Activated naive CD4-positive, alpha-beta T cell treated with anti-CD3 and anti-CD28 coated beads, Interleukin-2, amount 50 U/mL, for 24 hours (primary cell): ENCODE measurements around the gene EMILIN1.

Experiments
- H3K27ac Mint-ChIP-seq: one replicate; pipeline ENCODE4 v1.8.0; 2021; ENCODE audit warnings: mild to moderate bottlenecking, mixed read lengths
- H3K27me3 Mint-ChIP-seq: one replicate; pipeline ENCODE4 v1.8.0; 2021; ENCODE audit warnings: mixed read lengths
- H3K36me3 Mint-ChIP-seq: one replicate; pipeline ENCODE4 v1.8.0; 2021; ENCODE audit warnings: mixed read lengths
- H3K4me1 Mint-ChIP-seq: one replicate; pipeline ENCODE4 v1.8.0; 2021; ENCODE audit warnings: mixed read lengths
- H3K4me3 Mint-ChIP-seq: one replicate; pipeline ENCODE4 v1.8.0; 2021; ENCODE audit warnings: mild to moderate bottlenecking, mixed read lengths
- H3K9me3 Mint-ChIP-seq: one replicate; pipeline ENCODE4 v1.8.0; 2021; ENCODE audit warnings: mixed read lengths

The EMILIN1 gene

GRCh38 chr2:27083410-27084296 is 5.2 kb downstream of the EMILIN1 start:
- Mint-ChIP-seq H3K4me3 (no peak overlapping the region), H3K4me1 (peaks cover 28% of the 10 kb centered on the region), H3K27me3 (no peaks in the 10 kb centered on the region), H3K9me3 (no peaks in the 10 kb centered on the region), H3K27ac (no peak overlapping the region), H3K36me3 (no peaks in the 10 kb centered on the region)

- Mint-ChIP-seq H3K36me3 (no peaks in the 10 kb centered on the region), H3K4me1 (peaks cover 28% of the 10 kb centered on the region), H3K9me3 (no peaks in the 10 kb centered on the region), H3K27ac (no peak overlapping the region), H3K4me3 (no peak overlapping the region), H3K27me3 (no peaks in the 10 kb centered on the region)
Measured at GRCh38 chr2:27084297-27085061, 6.1 kb downstream of the EMILIN1 start.

- Mint-ChIP-seq H3K9me3 (no peaks in the 10 kb centered on the region), H3K27me3 (no peaks in the 10 kb centered on the region), H3K36me3 (no peaks in the 10 kb centered on the region), H3K4me3 (peak overlapping the region; percentile 88), H3K4me1 (peaks cover 25% of the 10 kb centered on the region), H3K27ac (no peak overlapping the region)
Measured at GRCh38 chr2:27085062-27085672, 6.8 kb downstream of the EMILIN1 start.

- peak overlapping the region; percentile 88 for H3K4me3 Mint-ChIP-seq
- no peaks in the 10 kb centered on the region for H3K27me3 Mint-ChIP-seq
- H3K27ac Mint-ChIP-seq, result no peak overlapping the region
- H3K36me3 Mint-ChIP-seq, result no peaks in the 10 kb centered on the region
- H3K4me1 Mint-ChIP-seq, result peaks cover 21% of the 10 kb centered on the region
- no peaks in the 10 kb centered on the region for H3K9me3 Mint-ChIP-seq
Measured at GRCh38 chr2:27085673-27086089, 7.3 kb downstream of the EMILIN1 start.

GRCh38 chr2:27086090-27086723 is 7.8 kb downstream of the EMILIN1 start:
- no peaks in the 10 kb centered on the region for H3K36me3 Mint-ChIP-seq
- peaks cover 16% of the 10 kb centered on the region for H3K4me1 Mint-ChIP-seq
- H3K27ac Mint-ChIP-seq, result peak overlapping the region; percentile 35
- no peaks in the 10 kb centered on the region for H3K9me3 Mint-ChIP-seq
- no peaks in the 10 kb centered on the region for H3K27me3 Mint-ChIP-seq
- peak overlapping the region; percentile 88 for H3K4me3 Mint-ChIP-seq

GRCh38 chr2:27086724-27087593 is 8.5 kb downstream of the EMILIN1 start, which contains the start of gene KHK:
Gene KHK, plus strand, starts transcription at chr2:27086772. Its CDS starts 488 bp downstream, at chr2:27087260.
- H3K9me3 Mint-ChIP-seq, result no peaks in the 10 kb centered on the region
- H3K27me3 Mint-ChIP-seq, result no peaks in the 10 kb centered on the region

GRCh38 chr2:27087823-27088410 is 9.5 kb downstream of the EMILIN1 start:
- Mint-ChIP-seq H3K36me3 (no peaks in the 10 kb centered on the region), H3K27ac (no peak overlapping the region), H3K27me3 (no peaks in the 10 kb centered on the region), H3K4me1 (peaks cover 10% of the 10 kb centered on the region), H3K9me3 (no peaks in the 10 kb centered on the region), H3K4me3 (no peak overlapping the region)

More at GRCh38 chr2:27086724-27087593, 8.5 kb downstream of the EMILIN1 start, which contains the start of gene KHK:
- peak within 1 kb of the TSS; percentile 35 for H3K27ac Mint-ChIP-seq
- H3K36me3 Mint-ChIP-seq, result no peaks in the 10 kb centered on the region
- peaks cover 10% of the 10 kb centered on the region for H3K4me1 Mint-ChIP-seq
- peak within 1 kb of the TSS; percentile 88 for H3K4me3 Mint-ChIP-seq

GRCh38 chr2:27088634-27089033 is 10.2 kb downstream of the EMILIN1 start:
- H3K4me3 Mint-ChIP-seq, result no peak overlapping the region

GRCh38 chr2:27089111-27089954 is 10.9 kb downstream of the EMILIN1 start:
- H3K9me3 Mint-ChIP-seq, result no peaks in the 10 kb centered on the region
- no peaks in the 10 kb centered on the region for H3K36me3 Mint-ChIP-seq
- no peak overlapping the region for H3K27ac Mint-ChIP-seq
- no peak overlapping the region for H3K4me3 Mint-ChIP-seq
- peaks cover 10% of the 10 kb centered on the region for H3K4me1 Mint-ChIP-seq
- H3K27me3 Mint-ChIP-seq, result no peaks in the 10 kb centered on the region

More at GRCh38 chr2:27088634-27089033, 10.2 kb downstream of the EMILIN1 start:
- H3K36me3 Mint-ChIP-seq, result no peaks in the 10 kb centered on the region
- no peaks in the 10 kb centered on the region for H3K9me3 Mint-ChIP-seq
- peaks cover 10% of the 10 kb centered on the region for H3K4me1 Mint-ChIP-seq
- H3K27ac Mint-ChIP-seq, result no peak overlapping the region
- no peaks in the 10 kb centered on the region for H3K27me3 Mint-ChIP-seq

GRCh38 chr2:27091746-27092695 is 13.6 kb downstream of the EMILIN1 start:
- H3K27ac Mint-ChIP-seq, result no peak overlapping the region
- no peaks in the 10 kb centered on the region for H3K27me3 Mint-ChIP-seq
- no peaks in the 10 kb centered on the region for H3K9me3 Mint-ChIP-seq
- no peaks in the 10 kb centered on the region for H3K36me3 Mint-ChIP-seq
- peaks cover 14% of the 10 kb centered on the region for H3K4me1 Mint-ChIP-seq
- no peak overlapping the region for H3K4me3 Mint-ChIP-seq

- H3K36me3 Mint-ChIP-seq, result no peaks in the 10 kb centered on the region
- H3K4me3 Mint-ChIP-seq, result no peak overlapping the region
- H3K9me3 Mint-ChIP-seq, result no peaks in the 10 kb centered on the region
- H3K27me3 Mint-ChIP-seq, result no peaks in the 10 kb centered on the region
- H3K27ac Mint-ChIP-seq, result no peak overlapping the region
- peaks cover 14% of the 10 kb centered on the region for H3K4me1 Mint-ChIP-seq
Measured at GRCh38 chr2:27092696-27093429, 14.4 kb downstream of the EMILIN1 start.
